Measurements from ENCODE around the gene CFAP299.

Gene CFAP299

DNA sequence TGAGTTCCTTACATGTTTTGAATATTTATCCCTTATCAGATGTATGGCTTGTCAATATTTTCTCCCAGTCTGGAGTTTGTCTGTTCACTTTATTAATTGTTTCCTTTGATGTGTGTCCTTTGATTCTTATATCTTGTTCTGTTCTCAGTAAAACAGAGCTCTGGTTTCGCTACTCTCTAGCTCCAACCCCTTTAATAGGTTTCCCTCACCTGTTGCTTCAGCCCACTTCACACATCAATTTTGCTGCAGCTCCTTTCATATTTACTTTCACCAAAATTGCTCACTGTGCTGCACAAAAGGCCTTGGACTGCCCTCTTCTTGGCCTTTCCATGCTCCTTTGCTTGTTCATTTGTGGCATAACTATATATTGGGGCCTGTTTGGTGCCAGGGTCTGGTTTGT, 85.1 kb downstream of the CFAP299 start:
- TF ChIP-seq, protein P1, sequence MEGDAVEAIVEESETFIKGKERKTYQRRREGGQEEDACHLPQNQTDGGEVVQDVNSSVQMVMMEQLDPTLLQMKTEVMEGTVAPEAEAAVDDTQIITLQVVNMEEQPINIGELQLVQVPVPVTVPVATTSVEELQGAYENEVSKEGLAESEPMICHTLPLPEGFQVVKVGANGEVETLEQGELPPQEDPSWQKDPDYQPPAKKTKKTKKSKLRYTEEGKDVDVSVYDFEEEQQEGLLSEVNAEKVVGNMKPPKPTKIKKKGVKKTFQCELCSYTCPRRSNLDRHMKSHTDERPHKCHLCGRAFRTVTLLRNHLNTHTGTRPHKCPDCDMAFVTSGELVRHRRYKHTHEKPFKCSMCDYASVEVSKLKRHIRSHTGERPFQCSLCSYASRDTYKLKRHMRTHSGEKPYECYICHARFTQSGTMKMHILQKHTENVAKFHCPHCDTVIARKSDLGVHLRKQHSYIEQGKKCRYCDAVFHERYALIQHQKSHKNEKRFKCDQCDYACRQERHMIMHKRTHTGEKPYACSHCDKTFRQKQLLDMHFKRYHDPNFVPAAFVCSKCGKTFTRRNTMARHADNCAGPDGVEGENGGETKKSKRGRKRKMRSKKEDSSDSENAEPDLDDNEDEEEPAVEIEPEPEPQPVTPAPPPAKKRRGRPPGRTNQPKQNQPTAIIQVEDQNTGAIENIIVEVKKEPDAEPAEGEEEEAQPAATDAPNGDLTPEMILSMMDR (IDR thresholded peaks at IDR 0.05; ENCODE audit: borderline replicate concordance, insufficient read depth, low read depth, low read length), result no peak
- H3K4me3 ChIP-seq (ENCODE audit: low read depth, low read length), result no peak overlapping the region

DNA sequence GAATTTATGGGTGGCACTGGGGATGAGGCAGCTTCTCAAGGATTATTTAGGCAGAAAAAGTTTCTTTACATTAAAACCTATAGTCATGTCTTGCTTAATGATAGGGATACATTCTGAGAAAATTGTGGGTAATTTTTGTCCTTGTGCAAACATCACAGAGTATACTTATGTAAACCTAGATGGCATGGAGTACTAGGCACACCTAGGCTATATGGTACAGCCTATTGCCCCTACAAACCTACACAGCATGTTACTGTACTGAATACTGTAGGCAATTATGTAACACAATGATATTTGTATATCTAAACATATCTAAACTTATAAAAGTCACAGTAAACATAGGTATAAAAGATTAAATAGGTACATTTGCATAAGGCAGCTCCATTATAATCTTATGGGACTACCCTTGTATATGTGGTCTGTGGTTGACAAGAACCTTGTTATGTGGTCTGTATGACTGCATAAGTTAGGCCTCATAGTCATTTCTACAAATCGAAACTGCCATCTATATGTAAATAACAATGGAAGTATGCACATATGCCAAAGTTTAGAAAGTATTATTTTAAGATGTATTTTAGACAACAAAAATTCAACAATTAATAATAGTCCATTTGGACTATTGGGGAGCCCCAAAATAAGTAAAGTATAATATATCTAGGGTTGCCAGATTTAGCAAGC, 87.3 kb downstream of the CFAP299 start:
- TF ChIP-seq, protein P1 (IDR thresholded peaks at IDR 0.05; ENCODE audit: borderline replicate concordance, insufficient read depth, low read depth, low read length), result no peak
- H3K4me3 ChIP-seq (ENCODE audit: low read depth, low read length), result no peak overlapping the region

DNA sequence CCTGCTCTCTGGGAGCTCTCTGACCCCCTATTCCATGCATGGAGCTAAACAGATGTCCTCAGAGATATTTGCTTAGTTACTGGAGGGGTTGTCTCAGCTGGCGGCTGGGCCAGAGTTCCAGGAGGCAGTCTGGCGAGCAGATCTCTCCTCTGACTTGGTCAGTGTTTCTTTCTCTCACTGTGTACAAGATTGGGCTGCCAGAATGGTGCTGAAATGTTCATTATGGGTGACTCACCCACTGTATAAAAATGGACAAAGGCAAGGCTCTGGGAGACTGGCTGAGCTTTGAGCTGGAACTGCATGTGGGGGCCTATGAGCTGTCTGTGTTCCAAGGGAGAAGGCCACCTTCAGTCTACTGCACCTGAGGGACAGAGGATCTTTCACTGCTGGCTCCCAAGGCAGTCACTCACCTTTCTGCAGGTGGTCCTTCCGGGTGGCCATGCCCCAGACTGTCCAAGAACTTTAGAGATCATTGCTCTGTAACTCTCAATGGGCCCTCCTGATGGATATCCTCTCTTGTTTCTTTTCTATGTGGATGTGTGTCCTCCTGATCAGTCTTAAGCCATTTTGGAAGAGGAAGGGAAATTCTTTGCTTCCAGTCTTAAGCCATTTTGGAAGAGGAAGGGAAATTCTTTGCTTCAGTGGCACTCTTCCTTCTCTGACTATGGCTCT, 88.2 kb downstream of the CFAP299 start:
- H3K4me3 ChIP-seq (ENCODE audit: low read depth, low read length), result no peak overlapping the region
- TF ChIP-seq, protein P1 (IDR thresholded peaks at IDR 0.05; ENCODE audit: borderline replicate concordance, insufficient read depth, low read depth, low read length), result no peak

DNA sequence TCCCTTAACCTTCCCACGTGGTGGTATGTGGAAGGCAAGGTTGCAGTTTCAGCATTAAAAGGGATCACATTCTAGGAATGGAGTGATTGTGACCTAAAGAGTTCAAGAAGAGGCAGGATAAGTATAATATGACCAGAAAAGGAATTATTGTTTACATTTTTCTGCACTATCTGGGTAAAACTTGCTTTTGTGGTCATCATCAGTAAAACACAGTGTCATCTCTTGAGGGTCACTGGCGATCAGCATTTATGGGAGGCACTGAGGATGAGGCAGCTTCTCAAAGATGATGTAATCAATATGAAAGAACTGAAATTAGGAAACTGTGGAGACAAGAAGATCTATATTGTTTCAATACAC, 88.7 kb downstream of the CFAP299 start:
- no peak overlapping the region for H3K4me3 ChIP-seq (ENCODE audit: low read depth, low read length)
- TF ChIP-seq, protein P1 (IDR thresholded peaks at IDR 0.05; ENCODE audit: borderline replicate concordance, insufficient read depth, low read depth, low read length), result no peak

DNA sequence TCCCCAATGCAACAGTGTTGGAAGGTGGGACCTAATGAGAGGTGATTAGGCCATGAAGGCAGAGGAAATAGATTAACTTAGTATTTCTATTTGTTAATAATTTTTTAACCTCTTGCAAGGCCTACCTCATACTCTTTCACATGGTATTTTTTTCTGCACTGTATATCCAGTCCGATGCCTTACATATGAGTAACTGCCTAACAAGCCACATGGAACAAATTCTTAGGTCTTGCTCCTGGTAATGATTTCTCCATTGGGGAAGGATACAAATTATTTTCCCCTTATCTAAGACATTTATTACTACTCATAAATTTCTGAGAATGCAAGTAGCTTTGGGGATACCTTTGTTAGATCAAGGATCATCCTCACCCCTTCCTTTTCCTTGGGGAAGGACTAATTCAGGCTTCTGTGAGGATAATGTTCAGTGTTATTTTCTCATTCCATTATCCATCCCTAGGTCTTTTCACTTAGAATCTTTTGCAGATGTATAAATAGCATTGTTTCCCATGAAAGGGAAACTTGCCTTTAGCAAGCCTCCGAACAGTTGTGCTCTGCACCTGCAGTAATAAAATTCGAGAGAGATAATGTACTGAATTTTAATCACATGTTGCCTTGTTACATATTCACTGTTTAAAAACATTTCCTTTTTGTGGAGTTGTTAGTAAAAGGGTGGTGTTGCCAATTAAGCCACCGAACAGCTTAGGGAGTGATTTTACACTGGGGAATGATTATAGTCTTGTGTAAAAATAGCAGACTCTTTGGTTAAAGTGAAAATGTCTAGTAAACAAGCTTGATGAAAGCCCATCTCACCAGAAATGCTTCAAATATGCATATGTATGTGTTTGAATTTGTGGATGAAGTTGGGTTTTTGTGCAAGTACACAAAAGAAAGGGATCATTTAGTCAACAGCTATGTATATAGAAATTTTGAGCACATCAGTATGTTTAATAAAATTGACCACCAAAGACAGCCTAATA, 89.9 kb downstream of the CFAP299 start:
- no peak overlapping the region for H3K4me3 ChIP-seq (ENCODE audit: low read depth, low read length)
- TF ChIP-seq, protein P1 (IDR thresholded peaks at IDR 0.05; ENCODE audit: borderline replicate concordance, insufficient read depth, low read depth, low read length), result no peak

DNA sequence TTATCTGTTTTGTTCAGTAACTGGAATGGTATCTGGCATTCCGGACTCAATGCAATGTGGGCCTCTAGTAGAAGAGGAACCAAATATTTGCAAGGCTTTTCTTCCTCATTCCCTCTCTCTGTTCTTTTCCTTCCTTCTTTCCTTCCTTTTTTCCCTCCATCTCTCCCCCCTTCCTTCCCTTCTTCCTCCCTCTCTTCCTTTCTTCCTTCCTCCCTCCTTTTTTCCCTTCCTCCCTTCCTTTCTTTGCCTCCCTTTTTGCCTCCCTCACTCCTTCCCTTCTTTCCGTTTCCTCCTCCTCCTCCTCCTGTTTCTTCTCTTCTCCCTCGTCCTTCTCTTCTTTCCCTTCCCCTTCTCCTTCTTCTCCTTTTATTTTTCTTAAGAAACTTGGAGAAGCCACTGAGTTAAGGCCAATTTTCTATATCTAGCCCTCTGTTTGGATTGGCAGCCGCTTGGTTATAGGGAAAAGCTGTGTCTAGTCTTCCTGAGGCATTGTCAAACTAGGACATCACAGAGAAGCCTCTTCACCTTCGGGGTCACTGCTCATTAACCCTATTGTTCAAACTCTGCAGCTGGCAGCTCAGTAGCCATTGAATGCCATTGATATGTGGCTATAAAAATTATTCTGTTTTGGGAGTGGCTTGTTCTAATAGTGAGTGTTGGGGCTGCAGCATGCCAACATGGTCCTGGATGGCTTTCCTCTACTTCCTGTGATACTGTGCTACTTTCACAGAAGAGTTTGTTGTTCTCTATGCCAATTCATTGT, 95.9 kb downstream of the CFAP299 start:
- H3K4me3 ChIP-seq (ENCODE audit: low read depth, low read length), result no peak overlapping the region
- TF ChIP-seq, protein P1 (IDR thresholded peaks at IDR 0.05; ENCODE audit: borderline replicate concordance, insufficient read depth, low read depth, low read length), result no peak
